GM19455 (cell line): ENCODE results near the gene SCRN2.

Experiments used
- ATAC-seq: cut with Tn5 transposase; IDR thresholded peaks from one replicate; pipeline ENCODE4 v1.9.1; 2021; ENCODE audit not compliant: unreplicated experiment

SCRN2 gene

DNA sequence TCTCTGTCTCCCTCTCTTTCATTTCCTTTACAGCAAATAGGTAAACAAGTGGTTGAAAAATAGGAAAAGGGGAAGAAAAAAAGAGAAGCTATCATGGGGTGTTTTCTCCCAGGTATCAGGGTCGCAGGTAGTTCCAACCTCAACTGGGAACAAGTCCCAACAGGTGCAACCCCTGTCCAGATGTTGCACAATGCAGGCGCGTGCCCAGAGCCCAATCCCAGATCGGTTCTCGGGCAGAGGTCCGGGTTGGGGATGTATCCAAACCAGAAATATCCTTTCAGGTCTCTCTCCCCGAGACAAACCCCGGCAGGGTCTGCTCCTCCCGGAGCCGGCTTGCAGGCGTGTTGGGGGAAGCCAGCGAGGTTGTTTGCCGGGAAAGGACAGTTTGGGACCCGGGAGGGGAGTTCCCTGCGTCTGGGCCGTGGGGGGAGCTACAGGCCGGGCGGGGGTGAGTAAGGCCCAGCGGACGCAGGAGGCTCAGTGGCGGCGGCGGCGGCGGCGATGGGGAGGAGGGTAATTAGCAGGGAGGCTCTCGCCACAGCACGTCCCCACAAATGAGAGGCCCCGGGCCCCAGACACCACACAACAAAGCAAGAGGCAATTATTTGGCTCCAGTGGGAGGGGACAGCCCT lies 31.1 kb upstream of the SCRN2 start:
- ATAC-seq: no peak

DNA sequence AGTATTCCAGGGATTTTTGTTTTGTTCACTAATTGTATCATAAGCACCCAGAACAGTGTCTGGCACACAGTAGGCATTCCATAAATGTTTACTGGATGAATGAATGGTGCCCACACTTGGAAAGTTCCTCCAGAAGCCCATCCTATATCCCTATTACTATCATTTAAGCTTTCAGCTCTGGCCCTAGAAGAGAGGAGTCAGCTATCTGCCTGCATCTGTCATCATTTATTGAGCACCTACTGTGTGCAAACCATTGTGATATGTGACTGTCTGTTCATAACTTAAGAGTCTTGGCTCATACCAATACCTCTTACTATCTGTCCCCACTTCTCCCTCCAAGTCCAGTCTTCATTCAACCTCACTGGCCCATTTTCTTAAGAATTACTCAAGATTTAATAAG lies 30.0 kb upstream of the SCRN2 start:
- no peak for ATAC-seq

DNA sequence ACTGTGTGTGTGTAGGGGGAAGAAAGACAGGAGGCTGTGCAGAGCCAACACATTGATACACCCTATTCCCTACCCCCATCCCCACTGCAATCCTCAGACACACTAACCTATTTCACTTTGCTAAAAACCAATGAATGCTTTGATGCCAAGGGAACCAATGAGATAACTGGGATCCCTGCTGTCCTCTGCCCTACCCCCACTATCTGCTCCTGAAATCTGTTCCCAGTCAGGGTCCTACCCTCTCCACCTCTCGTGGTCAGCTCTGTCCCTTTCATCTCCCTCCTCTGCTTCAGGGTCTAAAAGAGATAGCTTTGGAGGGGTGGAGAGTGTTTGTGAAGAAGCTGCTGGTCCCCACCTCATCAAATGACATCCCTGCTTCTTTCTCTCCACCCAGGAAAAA lies 29.0 kb upstream of the SCRN2 start:
- no peak for ATAC-seq

DNA sequence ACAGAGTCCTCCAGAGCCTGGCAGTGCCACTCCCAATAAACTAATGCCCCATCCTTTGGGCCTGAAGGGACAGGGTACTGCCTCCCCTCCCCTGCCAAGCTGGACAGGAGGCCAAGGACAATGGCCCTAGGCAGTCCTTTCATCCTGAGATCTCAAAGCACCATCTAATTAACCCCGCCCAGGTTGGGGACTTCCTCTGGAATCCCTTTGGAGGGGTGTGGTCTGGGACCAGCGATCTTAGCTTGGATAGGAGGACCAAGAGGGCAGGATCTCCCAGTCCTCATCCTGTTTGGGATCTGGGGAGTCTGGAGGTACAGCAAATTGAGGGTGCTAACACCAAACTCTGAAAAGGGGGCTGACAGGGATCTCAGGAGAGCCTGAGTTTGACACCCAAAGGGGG lies 28.0 kb upstream of the SCRN2 start:
- ATAC-seq: no peak

DNA sequence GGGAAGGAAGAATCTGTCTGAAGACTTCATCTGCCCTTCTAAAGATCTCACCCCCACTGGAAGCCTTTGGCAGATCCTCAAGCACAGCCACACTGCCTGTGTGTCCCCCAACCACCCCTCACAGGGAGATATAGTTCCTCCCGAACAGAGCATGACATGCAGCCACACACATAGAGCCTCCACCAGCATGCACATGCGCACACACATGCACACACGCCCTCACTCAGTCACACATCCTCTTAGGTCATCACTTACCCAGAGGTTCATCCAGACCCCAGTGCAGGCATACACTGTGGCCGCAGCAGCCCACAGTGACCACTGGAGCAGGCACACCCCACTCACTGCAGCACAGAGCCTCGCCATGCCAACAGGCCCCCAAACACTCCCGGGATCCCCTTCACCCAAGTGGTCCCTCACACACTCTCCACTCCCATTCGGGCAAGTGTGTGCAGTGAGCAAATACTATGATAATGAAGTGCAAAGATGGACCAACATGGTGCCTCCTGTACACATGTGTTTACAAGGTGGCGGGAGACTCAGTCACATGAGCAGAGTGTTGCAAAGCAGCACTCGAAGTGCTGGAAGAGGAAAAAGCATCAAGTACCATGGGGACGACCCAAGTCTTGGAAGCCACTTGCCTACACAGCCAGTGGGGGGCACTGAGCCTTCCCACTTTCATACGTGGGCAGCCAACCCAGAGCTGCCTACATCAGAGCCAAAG lies 26.9 kb upstream of the SCRN2 start:
- ATAC-seq: no peak

DNA sequence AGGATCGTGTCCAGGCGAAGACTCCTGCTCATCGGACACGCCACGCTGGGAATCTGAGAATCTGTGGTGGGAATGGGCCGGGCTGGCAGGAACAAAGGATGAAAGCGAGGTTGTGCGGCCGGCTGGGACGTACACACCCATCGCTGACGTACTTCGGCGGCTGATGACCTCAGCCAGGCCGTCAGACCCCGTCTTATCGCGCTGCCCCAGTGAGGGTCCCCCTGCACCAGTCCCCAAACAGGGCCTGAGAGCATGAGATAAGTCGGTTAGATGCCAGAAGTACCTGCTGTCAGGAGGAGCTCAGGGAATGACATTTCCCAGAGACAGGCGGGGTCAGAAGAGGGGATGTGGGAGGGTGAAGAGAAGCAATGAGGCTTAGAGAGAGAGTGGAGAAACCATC lies 25.9 kb upstream of the SCRN2 start:
- no peak for ATAC-seq

DNA sequence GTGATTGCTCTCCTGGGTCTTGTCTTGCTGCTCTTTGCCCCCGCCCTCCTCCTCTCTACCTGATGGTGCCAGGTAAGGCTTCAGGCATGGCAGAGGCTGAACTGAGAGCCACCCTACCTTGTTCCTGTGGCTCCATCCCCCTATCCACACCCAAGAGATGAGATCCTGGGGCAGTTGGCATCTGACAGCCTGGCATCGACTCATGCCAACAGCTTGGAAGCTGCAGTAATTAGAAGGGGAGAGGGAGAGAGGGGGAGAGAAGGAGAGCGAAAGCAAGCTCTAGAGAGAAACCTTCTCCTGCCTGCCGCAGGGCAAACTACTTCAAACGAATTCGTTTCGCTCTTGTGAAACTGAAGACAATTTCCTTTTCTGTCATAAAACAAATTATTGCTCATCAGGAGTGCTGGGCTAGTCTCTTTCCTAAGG lies 23.7 kb upstream of the SCRN2 start:
- no peak for ATAC-seq

DNA sequence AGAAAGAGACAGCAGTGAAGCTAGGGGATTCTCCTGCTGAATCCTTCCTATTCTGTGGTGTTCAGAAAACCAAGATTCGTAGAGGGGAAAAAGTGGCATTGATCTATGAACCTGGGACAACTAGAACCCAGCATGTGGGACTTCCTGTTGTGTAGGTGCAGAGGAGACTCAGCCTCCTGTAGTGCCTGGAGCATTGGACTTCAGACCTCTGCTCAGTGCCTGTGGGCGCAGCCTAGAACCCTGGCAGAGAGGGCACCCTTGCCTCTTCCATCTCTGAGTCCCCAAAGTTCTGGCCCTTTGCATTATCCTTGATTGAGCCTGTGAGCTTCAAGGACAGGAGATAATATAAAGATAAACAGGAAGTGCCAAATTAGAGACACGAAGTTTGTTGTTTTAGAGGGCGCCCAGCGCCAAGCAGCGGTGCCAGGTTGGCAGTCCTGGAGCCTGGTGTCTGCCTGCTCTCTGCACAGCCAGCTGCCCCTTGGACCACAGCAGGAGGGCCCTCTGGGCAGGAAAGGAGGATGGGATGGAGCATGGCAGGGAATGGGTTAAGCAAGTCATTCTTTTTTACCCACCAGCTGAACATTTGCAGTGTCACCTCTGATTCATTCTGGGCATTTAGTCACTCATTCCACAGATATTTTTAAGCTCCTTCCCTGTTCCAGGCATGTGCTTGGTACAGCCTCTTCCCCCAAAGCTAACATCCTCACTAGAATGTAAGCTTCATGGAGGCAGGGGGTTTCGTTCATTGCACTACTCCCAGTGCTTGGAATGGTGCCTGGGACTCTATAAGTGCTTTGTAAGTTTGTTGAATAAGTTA lies 21.8 kb upstream of the SCRN2 start:
- ATAC-seq: no peak

DNA sequence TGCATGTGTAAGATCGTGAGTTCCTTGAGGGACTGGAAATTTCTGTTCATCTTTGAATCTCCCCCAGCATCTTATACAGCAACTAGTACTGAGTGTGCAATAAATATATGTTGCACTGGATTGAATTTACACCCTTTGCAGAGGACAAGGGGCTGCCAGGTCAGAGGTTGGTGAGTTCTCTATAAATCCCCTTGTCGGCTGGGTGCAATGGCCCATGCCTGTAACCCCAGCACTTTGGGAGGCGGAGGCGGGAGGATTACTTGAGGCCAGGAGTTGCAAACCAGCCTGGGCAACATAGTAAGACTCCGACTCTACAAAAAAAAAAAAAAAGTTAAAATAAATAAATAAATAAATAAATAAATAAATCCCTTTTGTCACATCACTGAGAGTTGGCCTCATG lies 19.3 kb upstream of the SCRN2 start:
- ATAC-seq: no peak

DNA sequence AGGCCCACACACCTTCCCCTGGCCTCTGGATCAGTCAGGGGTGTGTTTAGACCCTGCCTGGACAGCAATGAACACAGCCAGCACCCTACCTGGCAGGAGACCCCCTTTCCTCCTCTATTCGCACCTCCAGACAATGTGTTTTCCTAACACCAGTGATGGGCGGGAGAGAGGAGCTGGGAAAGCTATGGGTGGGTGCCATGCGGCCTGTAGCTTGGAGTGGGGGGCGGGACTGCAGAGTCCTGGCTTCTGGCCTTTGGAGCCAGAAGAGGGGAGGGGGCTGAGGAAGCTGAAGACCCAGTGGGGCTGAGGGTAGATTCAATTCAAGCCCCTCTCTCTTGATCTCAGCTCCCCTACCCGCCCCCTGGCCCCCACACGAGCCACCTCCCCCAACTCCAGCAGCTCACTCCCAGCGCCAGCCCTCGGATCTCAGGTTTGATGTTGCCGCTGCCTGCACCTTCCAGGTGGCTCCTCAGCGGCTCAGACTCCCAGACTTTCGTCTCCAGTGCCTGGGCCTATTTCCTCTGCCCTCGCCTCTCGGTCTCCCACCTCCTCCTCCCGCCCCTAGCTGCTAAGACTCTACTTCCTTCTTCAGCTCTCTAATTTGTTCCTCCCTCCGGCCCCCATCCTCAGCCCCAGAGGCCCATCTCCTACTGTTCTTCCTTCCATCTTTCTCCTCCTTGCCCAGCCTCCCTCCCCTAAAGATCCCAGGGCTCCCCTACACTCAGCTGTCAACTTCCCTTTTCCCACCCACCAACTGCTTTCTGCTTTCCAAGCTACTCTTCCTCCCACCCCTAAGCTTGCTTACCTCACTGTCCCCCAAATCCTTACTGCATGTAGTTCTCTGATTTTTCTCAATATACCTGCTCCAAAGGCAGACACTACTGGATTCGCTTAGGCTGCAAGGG lies 16.7 kb upstream of the SCRN2 start:
- ATAC-seq: no peak

DNA sequence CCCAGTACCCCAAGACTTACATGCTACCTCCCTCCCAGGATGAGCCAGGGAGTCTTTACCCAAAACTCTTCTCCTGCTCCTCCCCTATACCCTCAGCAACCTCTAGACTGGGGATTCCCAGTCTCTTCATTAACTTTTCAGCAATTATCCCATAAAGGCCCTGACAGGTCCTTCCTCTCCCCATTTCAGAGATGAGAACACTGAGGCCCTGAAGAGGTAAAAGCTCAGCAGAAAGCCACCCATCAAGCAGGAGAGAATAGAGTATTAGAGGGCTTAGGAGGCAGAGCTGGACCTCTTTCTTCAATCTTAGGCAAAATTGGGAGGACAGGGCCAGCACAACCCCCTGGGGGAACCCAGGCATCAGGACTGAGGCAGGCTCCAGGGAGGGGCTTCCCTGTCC lies 15.8 kb upstream of the SCRN2 start:
- ATAC-seq: no peak

DNA sequence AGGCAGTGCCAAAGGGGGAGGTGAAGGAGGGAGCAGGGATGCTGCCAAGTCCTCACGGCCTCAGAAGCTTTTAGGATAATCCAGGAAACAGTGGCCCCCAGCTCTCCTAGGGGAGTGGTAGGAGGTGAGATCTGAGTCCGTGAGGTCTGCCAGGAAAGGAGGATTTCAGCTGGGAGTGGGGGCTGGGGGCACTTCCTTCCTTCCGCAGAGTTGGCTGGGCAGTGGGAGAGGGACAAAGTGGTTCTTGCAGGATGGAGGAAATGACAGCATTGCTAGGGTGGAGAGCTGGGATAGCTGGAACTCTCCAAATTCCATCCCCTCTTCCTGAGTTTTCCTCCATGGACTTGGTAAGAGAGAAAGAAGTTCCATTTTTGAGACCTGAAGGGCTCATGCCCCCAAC lies 14.7 kb upstream of the SCRN2 start:
- no peak for ATAC-seq

DNA sequence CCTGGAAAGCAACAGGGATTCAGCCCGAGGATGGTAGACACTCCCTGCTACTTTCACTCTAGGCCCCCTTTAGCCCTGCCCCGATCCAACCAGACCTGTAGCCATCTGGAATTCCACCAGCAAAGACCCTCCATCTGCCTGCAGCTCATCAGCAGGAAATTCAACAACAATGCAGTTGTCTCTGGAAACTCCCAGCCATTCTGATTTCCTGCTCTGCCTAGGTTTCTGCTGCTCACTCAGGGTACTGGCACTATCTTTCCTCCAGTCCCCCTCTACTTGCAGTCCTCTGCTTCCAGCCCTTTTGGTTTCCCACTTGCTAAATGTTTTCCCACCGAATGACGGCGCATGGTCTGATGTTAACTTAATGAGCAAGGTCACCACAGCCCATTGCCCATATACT lies 12.5 kb upstream of the SCRN2 start:
- ATAC-seq: no peak

DNA sequence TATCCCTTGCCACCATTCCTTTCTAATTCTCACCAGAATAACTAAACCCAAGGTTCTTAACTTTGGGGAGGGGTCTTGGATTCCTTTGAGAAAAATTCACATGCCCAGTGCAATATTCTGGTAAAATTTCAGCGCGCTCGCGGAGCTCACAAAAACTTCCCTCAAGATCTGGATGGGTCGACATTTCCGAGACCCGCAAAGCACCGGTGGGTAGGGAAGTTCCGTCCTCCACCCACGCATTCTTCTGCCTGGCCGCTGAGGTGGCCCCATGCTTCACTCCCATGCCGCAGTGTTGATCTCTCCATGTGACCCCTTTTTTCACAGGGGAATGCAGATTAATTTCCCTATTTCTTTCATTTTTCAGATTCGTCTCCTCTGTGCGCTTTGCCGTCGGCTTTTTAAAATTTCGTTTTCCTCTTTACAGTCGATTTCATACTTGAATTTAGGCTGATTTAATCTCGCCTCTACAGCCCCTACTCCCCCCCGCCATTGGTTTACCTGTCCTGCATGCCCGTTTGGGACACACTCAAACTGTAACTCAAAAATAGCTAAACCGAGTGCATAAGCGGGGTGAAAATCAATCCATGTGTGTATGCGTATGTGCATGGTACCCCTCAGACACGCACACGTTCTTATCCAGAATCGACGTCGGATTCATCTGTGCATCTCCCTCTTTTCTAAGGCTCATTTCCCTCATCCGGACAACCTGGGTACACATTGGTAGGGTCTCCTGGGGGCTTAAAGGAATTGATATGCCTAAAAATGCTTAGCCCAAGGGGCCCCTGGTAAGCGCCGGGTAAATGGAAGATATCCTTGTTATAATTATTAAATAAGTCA lies 11.3 kb upstream of the SCRN2 start:
- no peak for ATAC-seq

DNA sequence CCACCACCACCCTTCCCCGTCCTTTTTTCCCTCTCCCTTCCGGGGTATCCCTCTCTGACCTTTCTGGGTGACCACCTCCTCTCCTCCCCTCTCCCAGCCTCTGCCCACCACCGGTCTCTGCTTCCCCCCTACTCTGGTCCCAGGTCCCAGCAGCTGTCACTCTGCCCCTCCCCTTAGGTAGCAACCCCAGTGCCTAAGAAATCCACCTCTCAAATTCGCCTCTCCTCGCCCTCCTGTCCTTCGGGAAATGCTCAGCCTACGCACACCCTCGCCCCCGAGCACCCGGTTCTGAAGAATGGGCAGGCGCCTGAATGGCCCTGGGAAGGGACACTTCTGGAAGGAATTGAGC lies 10.7 kb upstream of the SCRN2 start:
- no peak for ATAC-seq

DNA sequence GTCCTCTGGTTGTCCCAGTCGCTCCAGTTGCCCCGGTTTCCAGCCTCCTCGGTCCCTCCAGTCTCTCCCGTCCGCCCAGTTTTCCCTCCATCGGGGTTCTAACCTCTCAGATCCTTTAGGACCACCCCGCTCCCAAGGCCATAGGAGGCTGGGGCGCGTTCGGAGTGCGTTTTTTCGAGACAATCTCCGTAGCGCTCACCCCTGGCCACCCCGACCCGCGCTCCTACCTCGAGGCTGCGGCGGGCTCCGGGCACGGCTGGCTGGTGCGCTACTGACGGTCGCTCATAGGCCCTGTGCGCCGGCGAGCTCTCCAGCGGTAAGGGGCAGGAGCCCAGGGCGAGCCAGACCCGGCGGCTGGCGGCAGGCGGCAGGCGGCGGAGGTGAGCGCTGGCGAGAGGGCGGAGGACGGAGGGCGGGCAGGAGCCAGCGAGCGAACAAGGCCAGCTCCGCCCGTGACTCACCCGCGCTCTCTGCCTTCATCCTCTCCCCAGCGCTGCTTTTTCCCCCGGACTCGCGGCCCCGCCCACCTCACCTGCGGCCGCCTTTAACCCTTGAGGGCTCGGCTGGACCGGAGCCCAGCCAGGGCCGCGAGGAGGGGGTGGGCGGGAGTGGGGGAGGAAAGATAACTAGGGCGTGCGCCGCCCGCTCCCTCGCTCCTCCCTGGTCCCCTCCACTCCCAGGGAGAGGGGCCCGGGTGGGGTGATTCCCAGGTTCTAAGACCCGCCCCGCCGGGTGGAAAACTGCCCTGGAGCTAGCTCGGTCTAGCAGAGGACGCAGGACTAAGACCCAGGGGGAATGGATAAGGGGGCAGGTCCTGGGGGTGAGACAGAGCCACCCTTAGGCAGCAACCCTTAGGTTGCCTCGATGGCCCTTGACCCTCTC lies 9.9 kb upstream of the SCRN2 start, which contains the start of gene SP6:
TSS of gene SP6 (minus strand) at position 472 of the 882 bp plus-strand sequence. CDS start 2,734 bp downstream, outside the sequence.
- no peak for ATAC-seq

DNA sequence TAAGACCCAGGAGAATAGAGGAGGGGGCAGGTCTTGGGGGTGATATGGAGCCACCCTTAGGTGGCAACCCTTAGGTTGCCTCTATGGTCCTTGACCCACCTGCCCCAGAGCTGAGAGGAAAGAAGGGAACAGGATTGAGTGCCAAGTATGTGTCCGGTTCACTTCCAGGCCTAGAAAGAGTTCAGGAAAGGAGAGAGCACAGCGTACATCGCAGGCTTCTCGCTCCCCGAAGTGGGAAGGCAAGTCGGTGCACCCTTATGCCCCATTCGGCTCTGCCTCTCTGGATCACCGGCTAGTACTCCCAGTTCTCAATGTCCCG lies 9.3 kb upstream of the SCRN2 start:
- no peak for ATAC-seq

DNA sequence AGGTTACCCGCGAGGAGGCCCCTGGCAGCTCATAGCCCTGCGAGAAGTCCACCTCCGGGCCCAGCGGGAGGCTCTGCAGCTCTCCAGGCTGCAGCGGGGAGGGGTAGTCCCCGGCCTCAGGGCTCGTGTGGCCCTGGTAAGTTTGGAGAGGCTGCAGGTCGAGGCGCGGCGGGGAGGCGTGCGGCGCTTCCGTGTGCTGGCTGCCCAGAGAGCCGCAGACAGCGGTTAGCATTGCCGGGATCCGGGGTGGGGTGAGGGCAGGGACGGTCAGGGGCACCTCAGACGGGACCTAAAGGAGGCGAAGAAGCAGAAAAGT lies 7.1 kb upstream of the SCRN2 start:
- ATAC-seq: no peak

DNA sequence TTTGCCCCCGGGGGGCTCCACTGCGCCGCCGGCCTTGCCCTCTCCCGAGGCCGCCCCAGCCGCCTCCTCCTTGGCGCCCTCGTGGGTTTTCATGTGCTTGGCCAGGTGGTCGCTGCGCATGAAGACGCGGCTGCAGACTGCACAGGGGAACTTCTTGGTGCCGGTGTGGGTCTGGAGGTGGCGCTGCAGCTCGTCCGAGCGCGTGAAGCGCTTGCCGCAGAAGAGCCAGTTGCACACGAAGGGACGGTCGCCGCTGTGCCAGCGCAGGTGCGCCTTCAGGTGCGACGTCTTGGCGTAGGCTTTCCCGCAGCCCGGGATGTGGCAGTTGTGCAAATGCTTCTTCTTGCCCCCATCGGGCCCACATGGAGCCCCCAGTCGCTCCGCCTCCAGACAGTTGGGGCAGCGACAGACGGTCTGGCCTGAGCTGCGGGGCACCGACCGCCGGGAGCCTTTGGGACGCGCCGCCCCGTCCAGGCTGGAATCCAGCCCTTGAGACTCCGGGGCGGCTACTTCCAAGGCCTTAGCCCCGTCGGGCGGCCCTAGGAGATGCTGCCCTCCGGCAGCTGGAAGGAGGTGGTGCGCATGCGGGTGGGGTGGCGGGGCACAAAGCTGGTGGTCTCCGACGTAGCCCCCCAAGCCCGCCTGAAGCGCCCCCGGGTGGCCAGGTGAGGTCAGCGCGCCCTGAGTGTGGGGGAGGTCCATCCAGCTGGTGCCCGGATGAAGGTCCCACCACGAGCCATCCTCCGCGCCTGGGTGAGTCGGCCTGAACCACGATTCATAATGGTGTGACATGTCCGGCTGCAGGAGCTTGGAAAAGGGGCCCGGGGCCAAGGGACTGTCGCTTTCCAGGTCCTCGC lies 6.5 kb upstream of the SCRN2 start:
- ATAC-seq: no peak
